Left cardiac atrium (tissue), 4 donors: ENCODE results near the gene FFAR2. TPM values are rescaled to one million over a fixed set of nuclear protein-coding genes. Genes with fewer than 3 reads are reported as not detected.
A peak's percentile ranks its signal among the peaks of the same experiment; 100 is the strongest.
"Not testable (repeated sequence)": the region's sequence is repeated elsewhere in the genome, so short reads cannot be mapped to it uniquely, and the experiment has no call there.

ENCODE experiments used
- ATAC-seq, 2 donors: fragments of 200-7000 bp; cut with Tn5 transposase; one replicate each; pipeline ENCODE4 v1.9.1; 2020; ENCODE audit warnings: mild to moderate bottlenecking in 2 of 2, moderate library complexity in 2 of 2
- DNase-seq: peaks from one replicate; pipeline ENCODE4 v3.0.0-alpha.2; 2020
- intact Hi-C, 2 donors: fragments of 100-400 bp; cut with DNase I; formaldehyde crosslinking; loops; one replicate each; pipeline versions ENCODE4 v1.14.1 to v1.15.1; 2022 to 2023
- total RNA-seq, 2 donors: library from RNA; stranded (reverse); fragmentation: NEBNext Ultra II Directional; extraction: Animal tissue kit (Norgen Biotek cat#: 25700); gene quantifications; one replicate each; pipeline ENCODE4 v1.2.1, GENCODE V29; 2021
- donor health status: DM: no; HTN: yes; CAD: no.
- donor health status: DM: no; HTN: yes; CAD: no; lungs with severe emphysema.
- donor health status: DM: yes; HTN: yes; CAD: no.
- donor health status: Dilated cardiomyopathy.

Gene FFAR2
- total RNA-seq, 2 donors from 2014 or later: 0.44 to 0.47 TPM

GRCh38 chr19:35449359-35450043, 1.4 kb downstream of the FFAR2 start:
- DNase-seq (no peak), ATAC-seq (peak; percentile 22 to 34)
- intact Hi-C loops: no loop called here

GRCh38 chr19:35451338-35452096, 3.5 kb downstream of the FFAR2 start:
- intact Hi-C loops: no loop called here
- no peak for ATAC-seq

GRCh38 chr19:35454663-35455062, 6.6 kb downstream of the FFAR2 start:
- DNase-seq (no peak), ATAC-seq (no peak)
- intact Hi-C loops: no loop called here

More at GRCh38 chr19:35451338-35452096, 3.5 kb downstream of the FFAR2 start:
- DNase-seq: no peak

GRCh38 chr19:35455616-35456201, 7.7 kb downstream of the FFAR2 start:
- intact Hi-C loops: no loop called here
- DNase-seq (no peak), ATAC-seq (no peak)

- ATAC-seq (no peak), DNase-seq (no peak)
- intact Hi-C loops: no loop called here
Observed at GRCh38 chr19:35457173-35457572, 9.1 kb downstream of the FFAR2 start.

GRCh38 chr19:35458192-35458591, 10.1 kb downstream of the FFAR2 start:
- ATAC-seq (no peak), DNase-seq (no peak)
- intact Hi-C loops: no loop called here

- DNase-seq (no peak), ATAC-seq (peak in 1 of 2 donors; percentile 12)
- intact Hi-C loops: no loop called here
Observed at GRCh38 chr19:35458731-35459391, 10.8 kb downstream of the FFAR2 start.

GRCh38 chr19:35459414-35460082, 11.5 kb downstream of the FFAR2 start:
- intact Hi-C loops: no loop called here
- peak; percentile 67 to 85 for ATAC-seq
- DNase-seq: peak; percentile 71

- intact Hi-C loops: no loop called here
- DNase-seq (no peak), ATAC-seq (no peak)
Observed at GRCh38 chr19:35460608-35461007, 12.6 kb downstream of the FFAR2 start.

- intact Hi-C loops: no loop called here
- no peak for ATAC-seq
Observed at GRCh38 chr19:35461060-35461459, 13.0 kb downstream of the FFAR2 start.

GRCh38 chr19:35461788-35462187, 13.7 kb downstream of the FFAR2 start:
- ATAC-seq, DNase-seq, intact Hi-C loops: not testable (repeated sequence)

More at GRCh38 chr19:35461060-35461459, 13.0 kb downstream of the FFAR2 start:
- no peak for DNase-seq

GRCh38 chr19:35462476-35462953, 14.5 kb downstream of the FFAR2 start:
- DNase-seq: no peak
- ATAC-seq: peak; percentile 65 to 77
- intact Hi-C loops: no loop called here

- ATAC-seq, DNase-seq, intact Hi-C loops: not testable (repeated sequence)
Observed at GRCh38 chr19:35462956-35463355, 14.9 kb downstream of the FFAR2 start.

GRCh38 chr19:35466259-35466658, 18.2 kb downstream of the FFAR2 start:
- DNase-seq: no peak
- ATAC-seq: no peak
- intact Hi-C loops: loop anchor here in 1 of 2 donors (2.0 kb wide), 1 partner anchor 111 kb away; no protein-coding TSS in a partner anchor

GRCh38 chr19:35468637-35469036, 20.6 kb downstream of the FFAR2 start:
- intact Hi-C loops: no loop called here
- ATAC-seq (peak; percentile 93), DNase-seq (peak; percentile 51)

- ATAC-seq (no peak), DNase-seq (no peak)
- intact Hi-C loops: loop anchor here in 1 of 2 donors (5.0 kb wide), 1 partner anchor 118 kb away; no protein-coding TSS in a partner anchor
Observed at GRCh38 chr19:35470128-35470527, 22.1 kb downstream of the FFAR2 start.

- intact Hi-C loops: loop anchor here in 1 of 2 donors (5.0 kb wide), 1 partner anchor 119 kb away; no protein-coding TSS in a partner anchor
- not testable (repeated sequence) for DNase-seq, ATAC-seq
Observed at GRCh38 chr19:35471075-35471474, 23.0 kb downstream of the FFAR2 start.

GRCh38 chr19:35471946-35472345, 23.9 kb downstream of the FFAR2 start:
- ATAC-seq: no peak
- intact Hi-C loops: loop anchor here in 1 of 2 donors (5.0 kb wide), 1 partner anchor 120 kb away; no protein-coding TSS in a partner anchor

More at GRCh38 chr19:35471946-35472345, 23.9 kb downstream of the FFAR2 start:
- no peak for DNase-seq
